GM21515 (cell line): ENCODE measurements around the gene POLR3H.
"Not testable (repeated sequence)": the region's sequence is repeated elsewhere in the genome, so short reads cannot be mapped to it uniquely, and the experiment has no call there.

Experiments used
- ATAC-seq: cut with Tn5 transposase; IDR thresholded peaks from one replicate; pipeline ENCODE4 v1.9.1; 2021; ENCODE audit not compliant: unreplicated experiment

Gene POLR3H

GRCh38 chr22:41565403-41566054 is 21.3 kb upstream of the POLR3H start:
- ATAC-seq = no peak

- no peak for ATAC-seq
Observed at GRCh38 chr22:41564563-41564962, 20.3 kb upstream of the POLR3H start.

GRCh38 chr22:41563051-41563711 is 18.9 kb upstream of the POLR3H start:
- no peak for ATAC-seq

GRCh38 chr22:41562461-41562860 is 18.2 kb upstream of the POLR3H start:
- no peak for ATAC-seq

- ATAC-seq = no peak
Observed at GRCh38 chr22:41561788-41562187, 17.5 kb upstream of the POLR3H start.

GRCh38 chr22:41561335-41561734 is 17.1 kb upstream of the POLR3H start:
- ATAC-seq = no peak

GRCh38 chr22:41560095-41560471 is 15.8 kb upstream of the POLR3H start:
- no peak for ATAC-seq

GRCh38 chr22:41558241-41558630 is 14.0 kb upstream of the POLR3H start:
- ATAC-seq = not testable (repeated sequence)

- no peak for ATAC-seq
Observed at GRCh38 chr22:41557401-41558240, 13.4 kb upstream of the POLR3H start.

GRCh38 chr22:41556561-41556960 is 12.3 kb upstream of the POLR3H start:
- no peak for ATAC-seq

GRCh38 chr22:41555325-41555982 is 11.2 kb upstream of the POLR3H start:
- ATAC-seq = no peak

GRCh38 chr22:41551877-41552582 is 7.8 kb upstream of the POLR3H start:
- no peak for ATAC-seq

- ATAC-seq = no peak
Observed at GRCh38 chr22:41550952-41551491, 6.8 kb upstream of the POLR3H start.

GRCh38 chr22:41548830-41549211 is 4.6 kb upstream of the POLR3H start:
- ATAC-seq = no peak

- ATAC-seq = no peak
Observed at GRCh38 chr22:41544671-41545476, 604 bp upstream of the POLR3H start.

- no peak for ATAC-seq
Observed at GRCh38 chr22:41542224-41542623, 2.0 kb downstream of the POLR3H start.

GRCh38 chr22:41541484-41541883 is 2.8 kb downstream of the POLR3H start:
- no peak for ATAC-seq

- no peak for ATAC-seq
Observed at GRCh38 chr22:41540365-41540764, 3.9 kb downstream of the POLR3H start.

- ATAC-seq = no peak
Observed at GRCh38 chr22:41540006-41540315, 4.3 kb downstream of the POLR3H start.
